GM19043 (cell line): ENCODE results near the gene ABCC10.
"Not testable (repeated sequence)": the region's sequence is repeated elsewhere in the genome, so short reads cannot be mapped to it uniquely, and the experiment has no call there.

ENCODE experiments used
- ATAC-seq: cut with Tn5 transposase; IDR thresholded peaks from one replicate; pipeline ENCODE4 v1.9.1; 2021; ENCODE audit warnings: low read depth; ENCODE audit not compliant: unreplicated experiment

Gene ABCC10

GRCh38 chr6:43405354-43405753, 22.0 kb upstream of the ABCC10 start:
- ATAC-seq: no peak

- ATAC-seq: no peak
These were observed 20.0 kb upstream of the ABCC10 start for GRCh38 chr6:43407296-43407695.

- no peak for ATAC-seq
These were observed 19.1 kb upstream of the ABCC10 start for GRCh38 chr6:43408259-43408658.

- ATAC-seq: not testable (repeated sequence)
These were observed 16.6 kb upstream of the ABCC10 start for GRCh38 chr6:43410776-43411175.

GRCh38 chr6:43412541-43412940, 14.8 kb upstream of the ABCC10 start:
- no peak for ATAC-seq

- ATAC-seq: no peak
These were observed 14.3 kb upstream of the ABCC10 start for GRCh38 chr6:43413002-43413401.

- not testable (repeated sequence) for ATAC-seq
These were observed 12.1 kb upstream of the ABCC10 start for GRCh38 chr6:43415275-43415674.

GRCh38 chr6:43416935-43417334, 10.4 kb upstream of the ABCC10 start:
- ATAC-seq: no peak

GRCh38 chr6:43420012-43420709, 7.2 kb upstream of the ABCC10 start:
- ATAC-seq: no peak

GRCh38 chr6:43421831-43422230, 5.5 kb upstream of the ABCC10 start:
- ATAC-seq: no peak

- not testable (repeated sequence) for ATAC-seq
These were observed 2.3 kb upstream of the ABCC10 start for GRCh38 chr6:43425083-43425482.

GRCh38 chr6:43426928-43427405, 374 bp upstream of the ABCC10 start:
- ATAC-seq: no peak

GRCh38 chr6:43428112-43428570, 800 bp downstream of the ABCC10 start:
- no peak for ATAC-seq

- ATAC-seq: no peak
These were observed 1.5 kb downstream of the ABCC10 start for GRCh38 chr6:43428874-43429273.

- no peak for ATAC-seq
These were observed 4.9 kb downstream of the ABCC10 start for GRCh38 chr6:43432009-43432945.

- no peak for ATAC-seq
These were observed 5.8 kb downstream of the ABCC10 start for GRCh38 chr6:43433148-43433547.

GRCh38 chr6:43434001-43434840, 6.9 kb downstream of the ABCC10 start:
- no peak for ATAC-seq

- no peak for ATAC-seq
These were observed 7.6 kb downstream of the ABCC10 start for GRCh38 chr6:43434943-43435342.

- ATAC-seq: no peak
These were observed 8.5 kb downstream of the ABCC10 start for GRCh38 chr6:43435682-43436437.
